Measurements from ENCODE around the gene PTPRK. TPM values are rescaled to one million over a fixed set of nuclear protein-coding genes. Genes with fewer than 3 reads are reported as not detected.
A peak's percentile ranks its signal among the peaks of the same experiment; 100 is the strongest.

Gene PTPRK
- total and polyA plus RNA-seq, 2 of the 13 experiments (the other 11 are each of a cell fraction or from before 2014, with no cell fraction given): 43.6 to 98.3 TPM

GRCh38 chr6:128097009-128097408, 423.4 kb downstream of the PTPRK start (continued):
- TF ChIP-seq, protein P1, sequence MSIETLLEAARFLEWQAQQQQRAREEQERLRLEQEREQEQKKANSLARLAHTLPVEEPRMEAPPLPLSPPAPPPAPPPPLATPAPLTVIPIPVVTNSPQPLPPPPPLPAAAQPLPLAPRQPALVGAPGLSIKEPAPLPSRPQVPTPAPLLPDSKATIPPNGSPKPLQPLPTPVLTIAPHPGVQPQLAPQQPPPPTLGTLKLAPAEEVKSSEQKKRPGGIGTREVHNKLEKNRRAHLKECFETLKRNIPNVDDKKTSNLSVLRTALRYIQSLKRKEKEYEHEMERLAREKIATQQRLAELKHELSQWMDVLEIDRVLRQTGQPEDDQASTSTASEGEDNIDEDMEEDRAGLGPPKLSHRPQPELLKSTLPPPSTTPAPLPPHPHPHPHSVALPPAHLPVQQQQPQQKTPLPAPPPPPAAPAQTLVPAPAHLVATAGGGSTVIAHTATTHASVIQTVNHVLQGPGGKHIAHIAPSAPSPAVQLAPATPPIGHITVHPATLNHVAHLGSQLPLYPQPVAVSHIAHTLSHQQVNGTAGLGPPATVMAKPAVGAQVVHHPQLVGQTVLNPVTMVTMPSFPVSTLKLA (IDR thresholded peaks at IDR 0.05): no peak

DNA sequence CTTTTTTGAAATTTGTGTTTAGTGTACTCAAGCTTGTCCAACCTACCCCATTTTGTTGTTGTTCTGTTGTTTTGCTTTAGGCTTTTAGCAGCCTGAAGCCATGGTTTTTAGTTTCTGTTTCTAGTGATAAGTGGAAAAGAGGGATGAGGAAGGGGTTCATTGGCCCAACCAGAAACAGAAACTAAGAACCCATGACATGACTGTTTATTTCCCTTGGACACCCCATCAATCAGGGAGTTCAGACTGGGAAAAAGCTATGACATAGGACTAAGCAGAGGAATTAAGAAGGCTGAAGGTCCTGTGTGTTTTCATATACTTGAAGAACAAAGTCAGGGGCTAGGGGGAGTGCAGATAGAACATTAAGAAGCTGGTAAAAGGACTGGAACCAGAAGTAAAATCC, 425.0 kb downstream of the PTPRK start:
- H3K9ac ChIP-seq (ENCODE audit: insufficient read depth, low read depth, low read length): no peak overlapping the region
- BruUV-seq (replicated peaks): no TSS peak
- ChIA-PET POLR2A (no interaction called here), CTCF (ENCODE audit: low intra/inter-chr PET ratio, low total read pairs) (no interaction called here)
- ATAC-seq (no peak), FAIRE-seq (no peak), DNase-seq (ENCODE audit: low spot score) (no peak)
- no peaks in the 10 kb centered on the region for H3K79me2 ChIP-seq (ENCODE audit: insufficient read depth, low read length)
- in situ Hi-C loops (cut with HindIII; ENCODE audit: extremely low pct_ligation_motif_present, low pct_unique_long_range_greater_than_20kb) (no loop called here), intact Hi-C loops (cut with micrococcal nuclease; ENCODE audit: unreplicated experiment) (no loop called here)
- no peak overlapping the region for H3K27ac ChIP-seq (ENCODE audit: extremely low read length, insufficient read depth, low read length)
- no peaks in the 10 kb centered on the region for H3K4me1 ChIP-seq (ENCODE audit: insufficient read depth, low read length)
- H2AFZ ChIP-seq (ENCODE audit: low read length): no peak overlapping the region
- H3K4me2 ChIP-seq (ENCODE audit: low read depth, low read length): no peak overlapping the region
- no peaks in the 10 kb centered on the region for H4K20me1 ChIP-seq (ENCODE audit: insufficient read depth, low read length)
- no peaks in the 10 kb centered on the region for H3K9me3 ChIP-seq (ENCODE audit: low read length)
- no peaks in the 10 kb centered on the region for H3K27me3 ChIP-seq (ENCODE audit: control insufficient read depth in 1 of 2, insufficient read depth in 2 of 2, low read length in 2 of 2)
- TF ChIP-seq RBM22 (optimal IDR thresholded peaks at IDR 0.05; ENCODE audit: low read length) (peak; percentile 63), ZMYM3 (CRISPR knock-in tag; IDR thresholded peaks at IDR 0.05) (no peak)
- H3K36me3 ChIP-seq (replicated peaks in 1 of 2; ENCODE audit: control insufficient read depth in 1 of 2, insufficient read depth in 2 of 2, low read length in 2 of 2): no peaks in the 10 kb centered on the region; a peak in 1 of 5 replicates
- H3K4me3 ChIP-seq (replicated peaks in 1 of 3; ENCODE audit: insufficient read depth in 1 of 3, low read depth in 2 of 3, low read length in 3 of 3): no peak overlapping the region

DNA sequence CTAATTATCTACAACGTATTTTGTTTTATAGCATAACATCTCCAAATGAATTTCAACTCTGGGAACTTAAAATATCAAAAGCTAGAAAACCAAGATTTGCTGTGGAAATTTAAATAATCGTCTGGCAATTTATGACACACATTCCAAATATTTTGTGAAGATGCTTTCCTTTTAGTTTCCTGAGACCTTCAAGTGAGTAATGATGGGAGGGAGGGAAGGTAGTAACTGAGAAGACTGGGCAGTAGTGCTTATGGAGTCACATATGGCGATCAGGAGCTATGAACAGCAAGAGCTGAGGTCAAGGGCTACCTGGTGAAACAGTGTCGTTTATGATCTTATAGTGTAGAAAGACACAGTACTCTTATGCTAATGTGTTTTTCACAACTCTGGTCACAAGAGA, 441.4 kb downstream of the PTPRK start:
- in situ Hi-C loops (cut with HindIII; ENCODE audit: extremely low pct_ligation_motif_present, low pct_unique_long_range_greater_than_20kb): no loop called here
- DNase-seq (ENCODE audit: low spot score) (no peak), ATAC-seq (no peak), FAIRE-seq (no peak)
- H3K27me3 ChIP-seq (ENCODE audit: control insufficient read depth in 1 of 2, insufficient read depth in 2 of 2, low read length in 2 of 2): no peaks in the 10 kb centered on the region
- no peak overlapping the region for H3K27ac ChIP-seq (ENCODE audit: extremely low read length, insufficient read depth, low read length)
- WGBS (ENCODE audit: low lambda C conversion rate): 95% methylated on average over 4 of the region's 4 CpGs
- no peaks in the 10 kb centered on the region for H3K79me2 ChIP-seq (ENCODE audit: insufficient read depth, low read length)
- H3K9me3 ChIP-seq (ENCODE audit: low read length): no peaks in the 10 kb centered on the region
- no TSS peak for BruUV-seq (replicated peaks)
- no peak overlapping the region for H2AFZ ChIP-seq (ENCODE audit: low read length)
- no peak overlapping the region for H3K9ac ChIP-seq (ENCODE audit: insufficient read depth, low read depth, low read length)
- ChIA-PET POLR2A (no interaction called here), CTCF (ENCODE audit: low intra/inter-chr PET ratio, low total read pairs) (no interaction called here)
- no peak overlapping the region for H3K4me3 ChIP-seq (replicated peaks in 1 of 3; ENCODE audit: insufficient read depth in 1 of 3, low read depth in 2 of 3, low read length in 3 of 3)
- TF ChIP-seq PRDM10 (CRISPR knock-in tag; IDR thresholded peaks at IDR 0.05; ENCODE audit: low read depth) (no peak), RBM22 (optimal IDR thresholded peaks at IDR 0.05; ENCODE audit: low read length) (peak; percentile 38)
- peaks cover 8 to 59% of the 10 kb centered on the region in 2 experiments for H3K36me3 ChIP-seq (replicated peaks in 1 of 2; ENCODE audit: control insufficient read depth in 1 of 2, insufficient read depth in 2 of 2, low read length in 2 of 2)
- H3K4me1 ChIP-seq (ENCODE audit: insufficient read depth, low read length): no peaks in the 10 kb centered on the region
- H3K4me2 ChIP-seq (ENCODE audit: low read depth, low read length): no peak overlapping the region
- H4K20me1 ChIP-seq (ENCODE audit: insufficient read depth, low read length): no peaks in the 10 kb centered on the region
- intact Hi-C loops (cut with micrococcal nuclease; ENCODE audit: unreplicated experiment): no loop called here

Measured in HepG2 (cell line).